GM19463 (cell line): Measurements from ENCODE around the gene CCL26.
"Not testable (repeated sequence)": the region's sequence is repeated elsewhere in the genome, so short reads cannot be mapped to it uniquely, and the experiment has no call there.

Experiments
- ATAC-seq: cut with Tn5 transposase; IDR thresholded peaks from one replicate; pipeline ENCODE4 v1.9.1; 2021; ENCODE audit warnings: mild to moderate bottlenecking, moderate library complexity; ENCODE audit not compliant: unreplicated experiment

CCL26 gene

GRCh38 chr7:75793676-75794075 lies 21.7 kb upstream of the CCL26 start:
- ATAC-seq = no peak

DNA sequence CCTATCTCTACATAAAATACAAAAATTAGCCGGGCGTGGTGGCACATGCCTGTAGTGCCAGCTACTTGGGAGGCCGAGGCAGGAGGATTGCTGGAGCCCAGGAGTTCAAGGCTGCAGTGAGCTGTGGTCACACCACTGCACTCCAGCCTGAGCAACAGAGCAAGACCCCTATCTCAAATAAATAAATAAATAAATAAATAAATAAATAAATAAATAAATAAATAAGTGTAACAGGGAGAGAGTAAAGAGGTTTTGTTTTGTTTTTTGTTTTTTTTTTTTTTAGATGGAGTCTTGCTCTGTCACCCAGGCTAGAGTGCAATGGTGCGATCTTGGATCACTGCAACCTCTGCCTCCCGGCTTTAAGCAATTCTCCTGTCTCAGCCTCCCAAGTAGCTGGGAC lies 20.6 kb upstream of the CCL26 start:
- ATAC-seq = not testable (repeated sequence)

DNA sequence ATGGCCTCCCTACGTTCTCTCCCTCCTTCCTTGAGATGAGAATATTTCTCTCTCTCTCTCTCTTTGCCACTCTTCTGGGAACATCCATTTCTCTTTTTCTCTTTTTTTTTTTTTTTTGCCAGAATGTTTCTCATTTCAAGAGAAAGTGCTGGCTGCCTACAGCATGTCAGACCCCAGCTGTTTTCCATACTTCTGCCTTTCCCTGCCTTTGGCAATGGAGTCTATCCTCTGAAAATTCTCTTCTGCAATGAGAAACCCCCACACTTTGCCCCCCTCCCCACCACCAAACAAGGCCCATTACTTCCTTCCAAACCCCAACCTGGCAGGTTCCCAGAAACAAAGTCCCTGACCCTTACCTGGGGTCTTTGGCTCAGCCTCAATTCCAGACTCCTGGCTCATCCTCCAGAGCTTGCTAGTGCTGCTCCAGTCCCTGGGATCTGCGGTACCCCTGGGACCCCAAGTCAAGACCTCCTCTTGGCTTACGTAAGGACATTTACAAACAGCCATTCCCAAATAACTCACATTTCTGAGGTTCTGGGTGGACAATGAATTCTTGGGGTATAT lies 17.4 kb upstream of the CCL26 start:
- ATAC-seq = no peak

DNA sequence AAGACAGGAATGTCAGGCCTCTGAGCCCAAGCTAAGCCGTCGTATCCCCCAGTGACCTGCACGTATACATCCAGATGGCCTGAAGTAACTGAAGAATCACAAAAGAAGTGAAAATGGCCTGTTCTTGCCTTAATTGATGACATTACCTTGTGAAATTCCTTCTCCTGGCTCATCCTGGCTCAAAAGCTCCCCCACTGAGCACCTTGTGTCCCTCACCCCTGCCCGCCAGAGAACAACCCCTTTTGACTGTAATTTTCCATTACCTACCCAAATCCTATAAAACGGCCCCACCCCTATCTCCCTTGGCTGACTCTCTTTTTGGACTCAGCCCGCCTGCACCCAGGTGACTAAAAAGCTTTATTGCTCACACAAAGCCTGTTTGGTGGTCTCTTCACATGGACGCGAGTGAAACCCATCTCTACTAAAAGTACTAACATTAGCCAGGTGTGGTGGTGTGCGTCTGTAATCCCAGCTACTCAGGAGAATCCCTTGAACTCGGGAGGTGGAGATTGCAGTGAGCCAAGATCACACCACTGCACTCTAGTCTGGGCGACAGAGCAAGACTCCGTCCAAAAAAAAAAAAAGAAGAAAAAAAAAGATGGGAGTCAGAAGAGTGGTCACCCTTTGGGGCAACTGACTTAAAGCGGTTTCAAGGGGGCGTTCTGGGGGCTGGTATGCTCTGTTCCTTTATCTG lies 16.3 kb upstream of the CCL26 start:
- ATAC-seq = not testable (repeated sequence)

DNA sequence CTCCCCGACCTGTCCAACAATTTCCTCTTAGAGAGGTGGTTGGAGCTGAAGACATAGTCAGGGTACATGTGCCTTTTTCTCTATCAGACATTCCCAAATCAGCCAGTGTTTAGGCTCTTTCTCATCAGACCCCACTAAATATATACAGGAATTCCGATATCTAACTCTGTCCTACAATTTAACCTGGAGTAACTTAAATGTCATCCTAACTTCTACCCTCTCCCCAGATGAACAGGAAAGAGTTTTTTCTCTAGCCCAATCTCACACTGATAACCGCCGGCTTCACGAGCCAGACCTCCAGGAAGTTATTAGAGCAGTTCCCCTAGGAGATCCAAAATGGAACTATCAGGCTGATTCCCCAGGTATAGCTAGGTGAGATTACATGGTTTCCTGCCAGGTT lies 11.0 kb upstream of the CCL26 start:
- ATAC-seq = not testable (repeated sequence)

GRCh38 chr7:75780647-75781273 lies 8.7 kb upstream of the CCL26 start:
- not testable (repeated sequence) for ATAC-seq

- ATAC-seq = not testable (repeated sequence)
These were observed 7.5 kb upstream of the CCL26 start for GRCh38 chr7:75779516-75779915.

DNA sequence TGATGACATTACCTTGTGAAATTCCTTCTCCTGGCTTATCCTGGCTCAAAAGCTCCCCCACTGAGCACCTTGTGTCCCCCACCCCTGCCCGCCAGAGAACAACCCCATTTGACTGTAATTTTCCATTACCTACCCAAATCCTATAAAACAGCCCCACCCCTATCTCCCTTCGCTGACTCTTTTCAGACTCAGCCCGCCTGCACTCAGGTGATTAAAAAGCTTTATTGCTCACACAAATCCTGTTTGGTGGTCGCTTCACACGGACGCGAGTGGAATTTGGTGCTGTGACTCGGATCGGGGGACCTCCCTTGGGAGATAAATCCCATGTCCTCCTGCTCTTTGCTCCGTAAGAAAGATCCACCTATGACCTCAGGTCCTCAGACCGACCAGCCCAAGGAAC lies 7.0 kb upstream of the CCL26 start:
- ATAC-seq = not testable (repeated sequence)

- no peak for ATAC-seq
These were observed 4.4 kb upstream of the CCL26 start for GRCh38 chr7:75776295-75776971.

DNA sequence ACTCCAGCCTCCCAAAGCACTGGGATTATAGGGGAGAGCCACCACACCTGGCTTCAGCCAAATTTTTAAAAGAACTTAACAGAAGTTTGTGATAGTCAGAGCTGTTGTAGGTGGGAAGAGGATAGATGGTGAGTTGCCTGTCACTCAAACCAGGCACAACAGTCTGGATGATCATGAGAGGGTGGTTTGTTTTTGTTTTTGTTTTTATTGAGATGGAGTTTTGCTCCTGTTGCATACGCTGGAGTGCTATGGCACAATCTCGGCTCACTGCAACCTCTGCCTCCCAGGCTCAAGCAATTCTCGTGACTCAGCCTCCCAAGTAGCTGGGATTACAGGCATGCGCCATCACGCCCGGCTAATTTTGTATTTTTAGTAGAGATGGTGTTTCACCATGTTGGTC lies 1.9 kb upstream of the CCL26 start:
- not testable (repeated sequence) for ATAC-seq

DNA sequence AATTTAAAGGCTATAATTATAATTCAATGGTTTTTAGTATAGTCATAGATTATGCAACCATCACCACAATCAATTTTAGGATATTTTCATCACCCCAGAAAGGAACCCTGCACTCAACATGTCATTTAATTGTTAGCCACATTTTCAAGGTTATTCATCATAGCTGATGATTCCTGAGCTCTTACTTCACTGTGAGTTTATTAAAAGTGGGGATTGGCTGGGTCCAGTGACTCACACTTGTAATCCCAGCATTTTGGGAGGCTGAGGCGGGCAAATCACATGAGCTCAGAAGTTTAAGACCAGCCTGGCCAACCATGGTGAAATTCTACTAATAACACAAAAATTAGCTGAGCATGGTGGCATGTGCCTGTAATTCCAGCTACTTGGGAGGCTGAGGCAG lies 787 bp downstream of the CCL26 start:
- no peak for ATAC-seq

GRCh38 chr7:75762350-75762917 lies 9.6 kb downstream of the CCL26 start:
- no peak for ATAC-seq

GRCh38 chr7:75761801-75762200 lies 10.2 kb downstream of the CCL26 start:
- not testable (repeated sequence) for ATAC-seq

DNA sequence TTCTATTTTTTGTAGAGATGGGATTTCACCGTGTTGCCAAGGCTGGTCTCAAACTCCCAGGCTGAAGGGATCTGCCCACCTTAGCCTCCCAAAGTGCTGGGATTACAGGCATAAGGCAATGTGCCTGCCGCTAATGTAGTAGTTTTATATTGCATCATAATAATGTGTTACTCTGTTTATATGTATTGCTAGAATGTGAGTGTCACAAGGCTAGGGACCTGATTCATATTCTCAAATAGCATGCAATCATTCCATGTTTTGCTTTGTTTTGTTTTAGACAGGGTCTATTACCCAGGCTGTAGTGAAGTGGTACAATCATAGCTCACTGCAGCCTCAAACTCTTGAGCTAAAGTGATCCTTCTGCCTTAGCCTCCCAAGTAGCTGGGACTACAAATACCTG lies 13.5 kb downstream of the CCL26 start:
- no peak for ATAC-seq

GRCh38 chr7:75757860-75758259 lies 14.2 kb downstream of the CCL26 start:
- ATAC-seq = no peak

GRCh38 chr7:75756991-75757676 lies 14.9 kb downstream of the CCL26 start:
- no peak for ATAC-seq

GRCh38 chr7:75756206-75756990 lies 15.6 kb downstream of the CCL26 start:
- no peak for ATAC-seq

GRCh38 chr7:75743455-75743859 lies 28.6 kb downstream of the CCL26 start:
- no peak for ATAC-seq

- ATAC-seq = no peak
These were observed 31.0 kb downstream of the CCL26 start for GRCh38 chr7:75740846-75741497.
